ACC112 (cell line): ENCODE results near the gene PARD6G.

ENCODE experiments used
- H2AFZ ChIP-seq: fragments of 200-600 bp; sonication (generic); one replicate; pipeline ENCODE4 v1.6.0; 2017; ENCODE audit warnings: antibody characterized with exemption, low read length; ENCODE audit not compliant: unreplicated experiment
- H3K27ac ChIP-seq: fragments of 200-600 bp; sonication (generic); 2 replicates; pipeline ENCODE4 v1.5.1; 2014; ENCODE audit warnings: low read depth, mild to moderate bottlenecking, antibody characterized with exemption, low read length, moderate library complexity
- H3K27me3 ChIP-seq: fragments of 200-600 bp; sonication (generic); 2 replicates; pipeline ENCODE4 v1.6.1; 2014; ENCODE audit warnings: mild to moderate bottlenecking, antibody characterized with exemption, low read length, moderate library complexity, mixed read lengths; ENCODE audit not compliant: insufficient read depth
- H3K36me3 ChIP-seq: fragments of 200-600 bp; sonication (generic); 2 replicates; pipeline ENCODE4 v1.6.1; 2016; ENCODE audit warnings: mild to moderate bottlenecking, antibody characterized with exemption, low read length, moderate library complexity, mixed read lengths; ENCODE audit not compliant: insufficient read depth
- H3K4me1 ChIP-seq: fragments of 200-600 bp; sonication (generic); one replicate; pipeline ENCODE4 v1.6.1; 2016; ENCODE audit warnings: low read length, mixed read lengths; ENCODE audit not compliant: insufficient read depth, unreplicated experiment, control insufficient read depth
- H3K4me3 ChIP-seq: fragments of 200-600 bp; sonication (generic); 2 replicates; pipeline ENCODE4 v1.5.1; 2014; ENCODE audit warnings: mild to moderate bottlenecking, low read depth, low read length
- H3K79me2 ChIP-seq: fragments of 200-600 bp; sonication (generic); one replicate; pipeline ENCODE4 v1.6.0; 2016; ENCODE audit warnings: low read length; ENCODE audit not compliant: control insufficient read depth, unreplicated experiment, insufficient read depth

Gene PARD6G

DNA sequence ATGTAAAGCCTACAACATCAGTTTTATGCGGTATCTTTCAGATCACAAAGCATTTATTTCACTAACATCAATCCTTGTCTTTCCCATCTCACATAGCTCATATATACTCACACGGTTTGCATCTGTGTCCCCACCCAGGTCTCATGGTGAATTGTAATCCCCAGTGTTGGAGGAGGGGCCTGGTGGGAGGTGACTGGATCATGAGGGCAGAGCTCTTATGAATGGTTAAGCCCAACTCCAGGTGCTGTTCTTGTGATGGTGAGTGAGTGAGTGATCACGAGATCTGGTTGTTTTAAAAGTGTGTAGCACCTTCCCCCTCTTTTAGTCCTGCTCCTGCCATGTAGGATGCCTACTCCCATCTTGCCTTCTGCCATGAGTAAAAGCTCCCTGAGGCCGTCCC lies 42.0 kb downstream of the PARD6G start:
- no peaks in the 10 kb centered on the region for H3K4me1 ChIP-seq
- H2AFZ ChIP-seq, result no peak overlapping the region
- no peak overlapping the region for H3K27ac ChIP-seq
- H3K27me3 ChIP-seq, result peaks cover 35% of the 10 kb centered on the region
- no peaks in the 10 kb centered on the region for H3K36me3 ChIP-seq
- H3K4me3 ChIP-seq, result no peak overlapping the region
- no peaks in the 10 kb centered on the region for H3K79me2 ChIP-seq

DNA sequence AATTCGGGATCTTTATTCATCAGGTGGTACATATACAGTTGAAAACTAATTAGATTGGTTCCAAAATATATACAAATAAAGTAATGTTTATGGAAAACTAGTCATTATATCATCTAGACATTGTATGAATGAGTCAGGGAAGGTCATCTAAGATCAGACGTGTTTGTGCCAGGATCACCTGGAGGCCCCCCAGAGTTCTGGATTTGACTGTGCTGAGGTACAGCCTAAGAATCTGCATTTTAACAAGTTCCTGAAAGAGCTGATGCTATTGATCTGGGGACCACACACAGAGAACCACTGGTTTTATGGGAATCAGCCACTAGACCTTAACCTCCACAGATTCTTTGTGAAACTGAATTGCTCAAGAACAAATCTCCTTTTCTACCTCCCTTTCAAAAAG lies 43.2 kb downstream of the PARD6G start:
- Histone ChIP-seq H3K27ac (no peak overlapping the region), H3K79me2 (no peaks in the 10 kb centered on the region), H2AFZ (no peak overlapping the region), H3K27me3 (peaks cover 30% of the 10 kb centered on the region), H3K4me1 (no peaks in the 10 kb centered on the region), H3K36me3 (no peaks in the 10 kb centered on the region), H3K4me3 (no peak overlapping the region)

GRCh38 chr18:80203249-80203648 lies 44.1 kb downstream of the PARD6G start:
- Histone ChIP-seq H2AFZ (no peak overlapping the region), H3K4me3 (no peak overlapping the region), H3K79me2 (no peaks in the 10 kb centered on the region), H3K36me3 (no peaks in the 10 kb centered on the region), H3K27ac (no peak overlapping the region), H3K4me1 (no peaks in the 10 kb centered on the region), H3K27me3 (peaks cover 23% of the 10 kb centered on the region)

DNA sequence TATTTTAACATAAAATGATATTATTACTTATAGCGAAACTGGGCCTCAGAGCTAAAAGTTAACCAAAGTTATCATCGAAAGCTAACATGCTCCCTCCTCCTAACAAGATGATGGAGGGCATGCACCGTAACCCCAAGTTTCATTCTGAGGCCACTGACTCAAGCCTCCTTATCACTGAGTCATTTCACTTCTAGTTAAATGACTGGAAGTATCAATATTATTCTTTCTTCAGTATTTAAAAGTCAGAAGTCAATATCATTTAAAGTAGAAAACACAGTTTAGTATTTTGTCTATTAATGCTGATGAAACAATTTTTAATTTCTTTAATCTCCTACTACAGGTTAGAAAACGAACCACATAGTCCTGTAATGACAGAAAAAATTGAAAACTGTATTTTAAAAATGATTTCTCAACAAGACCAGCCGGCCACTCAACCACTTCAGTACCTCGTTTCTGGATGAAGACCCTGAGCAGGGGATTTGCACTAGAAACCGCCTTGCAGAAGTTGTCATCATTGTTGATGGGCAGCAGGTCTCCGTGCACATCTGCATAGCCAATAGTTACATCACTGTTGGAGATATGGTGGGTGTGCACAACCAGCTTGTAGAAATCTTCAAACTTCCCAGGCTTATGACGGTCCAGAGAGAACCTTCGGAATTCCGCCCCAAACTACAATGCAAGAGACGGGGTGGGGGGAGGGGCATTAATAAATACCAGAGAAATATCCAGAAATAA lies 44.9 kb downstream of the PARD6G start:
- H3K4me3 ChIP-seq, result no peak overlapping the region

DNA sequence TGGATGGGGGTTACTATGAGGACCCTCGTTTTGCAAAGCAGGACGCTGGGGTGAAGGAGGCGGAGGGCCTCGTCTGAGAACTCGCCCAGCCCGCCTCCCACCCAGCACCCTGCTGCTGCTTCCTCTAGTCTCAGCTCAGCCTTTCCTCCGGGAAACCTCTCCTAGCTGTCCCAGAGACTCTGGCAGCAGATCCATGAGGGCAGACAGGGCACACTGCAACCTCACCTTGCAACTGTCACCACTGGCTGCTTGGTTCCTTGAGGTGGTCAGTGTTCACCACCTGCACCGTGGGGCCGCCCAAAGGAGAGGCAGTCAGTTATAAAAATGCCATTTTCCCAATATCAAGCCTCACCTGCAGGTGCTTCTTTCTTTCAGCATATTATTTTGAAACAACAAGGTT lies 45.6 kb downstream of the PARD6G start:
- Histone ChIP-seq H3K36me3 (no peaks in the 10 kb centered on the region), H2AFZ (no peak overlapping the region)

More for the DNA sequence above, 44.9 kb downstream of the PARD6G start:
- H3K27me3 ChIP-seq, result peaks cover 21% of the 10 kb centered on the region
- H2AFZ ChIP-seq, result no peak overlapping the region
- H3K36me3 ChIP-seq, result no peaks in the 10 kb centered on the region
- no peaks in the 10 kb centered on the region for H3K79me2 ChIP-seq
- no peaks in the 10 kb centered on the region for H3K4me1 ChIP-seq
- no peak overlapping the region for H3K27ac ChIP-seq

DNA sequence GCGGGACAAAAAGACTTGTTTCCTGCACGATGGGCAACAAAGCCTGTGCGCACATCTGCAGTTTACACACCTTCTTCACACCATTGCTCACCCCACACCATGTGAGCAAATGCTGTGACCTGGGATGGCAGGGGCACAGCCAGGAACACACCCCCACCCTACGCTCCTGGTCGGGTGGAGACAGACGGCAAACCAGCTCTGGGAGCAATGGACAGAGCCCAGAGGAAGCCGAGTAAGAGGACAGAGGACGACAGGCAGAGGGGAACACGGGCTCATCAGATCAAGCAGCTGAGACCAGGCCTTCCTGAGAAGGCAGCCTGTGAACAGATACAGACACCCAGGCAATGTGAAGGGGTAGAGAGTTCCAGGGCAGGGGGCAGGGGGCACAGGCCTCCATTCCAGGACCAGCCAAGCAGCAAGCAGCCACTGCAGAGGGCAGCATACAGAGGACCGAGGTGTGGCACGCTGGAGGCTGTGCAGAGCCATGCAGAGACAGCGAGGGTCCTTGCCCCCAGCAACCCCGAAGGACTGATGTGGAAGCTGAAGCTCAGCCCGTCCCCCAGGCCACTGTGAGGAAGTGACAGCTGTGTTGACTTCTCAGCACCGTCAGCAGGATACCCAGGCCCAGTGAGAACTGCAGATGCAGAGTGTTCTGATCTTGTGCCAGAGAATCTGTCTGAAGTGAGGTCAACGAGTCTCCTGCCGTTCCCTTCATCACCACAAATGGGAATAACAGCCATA lies 46.2 kb downstream of the PARD6G start:
- no peak overlapping the region for H3K27ac ChIP-seq
- H3K27me3 ChIP-seq, result peaks cover 19% of the 10 kb centered on the region; the same call in 1 of the 2 replicates
- no peak overlapping the region for H2AFZ ChIP-seq
- no peaks in the 10 kb centered on the region for H3K4me1 ChIP-seq
- no peaks in the 10 kb centered on the region for H3K36me3 ChIP-seq
- H3K4me3 ChIP-seq, result no peak overlapping the region
- H3K79me2 ChIP-seq, result no peaks in the 10 kb centered on the region

More for the DNA sequence above, 45.6 kb downstream of the PARD6G start:
- Histone ChIP-seq H3K27me3 (peaks cover 25% of the 10 kb centered on the region; the same call in 1 of the 2 replicates), H3K79me2 (no peaks in the 10 kb centered on the region), H3K4me3 (no peak overlapping the region), H3K27ac (no peak overlapping the region), H3K4me1 (no peaks in the 10 kb centered on the region)

DNA sequence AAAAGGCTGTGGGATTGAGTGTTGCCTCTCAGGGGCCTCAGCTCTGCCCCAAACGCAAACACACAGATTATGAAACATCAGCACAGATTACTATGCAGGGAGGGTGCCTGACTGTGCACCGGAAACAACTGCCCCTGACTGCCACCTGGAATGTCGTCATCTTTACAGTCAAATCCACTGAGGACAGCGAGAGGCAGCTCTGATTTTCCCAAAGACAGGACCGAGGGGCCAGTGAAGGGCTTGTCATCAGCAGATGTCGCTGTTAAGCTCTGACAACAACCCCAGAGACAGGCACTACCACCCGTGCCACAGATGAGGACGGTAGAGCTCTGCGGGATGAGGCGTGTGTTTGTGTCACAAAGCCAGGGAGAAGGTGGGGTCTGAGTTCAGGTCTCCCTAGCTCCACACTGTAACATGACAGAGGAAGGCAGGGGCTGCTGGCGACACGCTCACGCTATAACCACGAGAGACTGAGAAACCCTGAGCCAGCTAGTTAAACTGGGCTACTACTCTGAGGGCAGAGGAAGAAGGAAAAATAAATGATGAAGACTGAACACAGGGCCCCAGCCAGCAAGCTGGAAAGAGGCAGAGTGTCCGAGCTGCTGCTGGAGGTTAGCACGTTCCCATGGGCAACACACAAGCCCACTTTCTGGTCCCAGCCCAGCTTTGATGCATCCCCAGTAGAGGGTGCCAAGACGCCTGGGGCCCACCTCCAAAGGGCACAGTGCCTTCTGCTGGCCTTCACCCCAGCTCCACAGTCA lies 47.0 kb downstream of the PARD6G start:
- no peak overlapping the region for H2AFZ ChIP-seq
- no peaks in the 10 kb centered on the region for H3K36me3 ChIP-seq
- H3K27me3 ChIP-seq, result peaks cover 15% of the 10 kb centered on the region; the same call in 1 of the 2 replicates
- H3K4me1 ChIP-seq, result no peaks in the 10 kb centered on the region
- H3K27ac ChIP-seq, result no peak overlapping the region
- no peaks in the 10 kb centered on the region for H3K79me2 ChIP-seq
- H3K4me3 ChIP-seq, result no peak overlapping the region

GRCh38 chr18:80198994-80199748 lies 48.1 kb downstream of the PARD6G start:
- Histone ChIP-seq H3K79me2 (no peaks in the 10 kb centered on the region), H3K27me3 (peaks cover 16% of the 10 kb centered on the region; the same call in 1 of the 2 replicates), H3K4me1 (no peaks in the 10 kb centered on the region), H2AFZ (no peak overlapping the region), H3K36me3 (no peaks in the 10 kb centered on the region), H3K27ac (no peak overlapping the region), H3K4me3 (no peak overlapping the region)

- H3K4me3 ChIP-seq, result no peak overlapping the region
- H3K27ac ChIP-seq, result no peak overlapping the region
- H3K36me3 ChIP-seq, result no peaks in the 10 kb centered on the region
Observed at GRCh38 chr18:80198391-80198790, 48.9 kb downstream of the PARD6G start.

GRCh38 chr18:80197528-80197927 lies 49.8 kb downstream of the PARD6G start:
- H3K4me1 ChIP-seq, result no peaks in the 10 kb centered on the region
- no peaks in the 10 kb centered on the region for H3K36me3 ChIP-seq
- H3K79me2 ChIP-seq, result no peaks in the 10 kb centered on the region
- H3K27me3 ChIP-seq, result peaks cover 20% of the 10 kb centered on the region; the same call in 1 of the 2 replicates
- H2AFZ ChIP-seq, result no peak overlapping the region
- no peak overlapping the region for H3K4me3 ChIP-seq
- no peak overlapping the region for H3K27ac ChIP-seq

More at GRCh38 chr18:80198391-80198790, 48.9 kb downstream of the PARD6G start:
- Histone ChIP-seq H3K27me3 (peaks cover 17% of the 10 kb centered on the region; the same call in 1 of the 2 replicates), H3K79me2 (no peaks in the 10 kb centered on the region), H3K4me1 (no peaks in the 10 kb centered on the region), H2AFZ (no peak overlapping the region)
